HG03439 (cell line): Measurements from ENCODE around the gene PPFIA1.
"Not testable (repeated sequence)": the region's sequence is repeated elsewhere in the genome, so short reads cannot be mapped to it uniquely, and the experiment has no call there.

Experiments used
- ATAC-seq: cut with Tn5 transposase; IDR thresholded peaks from one replicate; pipeline ENCODE4 v1.9.1; 2021; ENCODE audit warnings: mild to moderate bottlenecking, moderate library complexity; ENCODE audit not compliant: unreplicated experiment

PPFIA1 gene

GRCh38 chr11:70383664-70384565 lies 113.4 kb downstream of the PPFIA1 start:
- ATAC-seq, result no peak

- ATAC-seq, result no peak
Observed at GRCh38 chr11:70384566-70385152, 114.2 kb downstream of the PPFIA1 start.

GRCh38 chr11:70387564-70387963 lies 117.1 kb downstream of the PPFIA1 start:
- no peak for ATAC-seq

- ATAC-seq, result no peak
Observed at GRCh38 chr11:70389201-70389600, 118.7 kb downstream of the PPFIA1 start.

- not testable (repeated sequence) for ATAC-seq
Observed at GRCh38 chr11:70390882-70391281, 120.4 kb downstream of the PPFIA1 start.

GRCh38 chr11:70394211-70394950 lies 123.9 kb downstream of the PPFIA1 start:
- ATAC-seq, result no peak

- ATAC-seq, result peak; percentile 3
Observed at GRCh38 chr11:70397336-70397982, 127.0 kb downstream of the PPFIA1 start.

GRCh38 chr11:70397983-70398833 lies 127.7 kb downstream of the PPFIA1 start, which contains the start of gene CTTN:
TSS of gene CTTN (plus strand) at chr11:70398529. CDS start at chr11:70407298, 8,769 bp downstream.
- ATAC-seq, result peak; percentile 62

- no peak for ATAC-seq
Observed at GRCh38 chr11:70398834-70399680, 128.6 kb downstream of the PPFIA1 start.

- no peak for ATAC-seq
Observed at GRCh38 chr11:70399681-70400112, 129.2 kb downstream of the PPFIA1 start.

GRCh38 chr11:70400643-70401042 lies 130.2 kb downstream of the PPFIA1 start:
- no peak for ATAC-seq

GRCh38 chr11:70402016-70402415 lies 131.5 kb downstream of the PPFIA1 start:
- ATAC-seq, result no peak

GRCh38 chr11:70402685-70403084 lies 132.2 kb downstream of the PPFIA1 start:
- ATAC-seq, result no peak

GRCh38 chr11:70404244-70404643 lies 133.8 kb downstream of the PPFIA1 start:
- no peak for ATAC-seq

GRCh38 chr11:70405679-70406395 lies 135.3 kb downstream of the PPFIA1 start:
- no peak for ATAC-seq

- no peak for ATAC-seq
Observed at GRCh38 chr11:70407121-70407520, 136.6 kb downstream of the PPFIA1 start.

GRCh38 chr11:70407814-70408213 lies 137.3 kb downstream of the PPFIA1 start:
- no peak for ATAC-seq

GRCh38 chr11:70408326-70408725 lies 137.8 kb downstream of the PPFIA1 start:
- not testable (repeated sequence) for ATAC-seq
